Transverse colon (tissue), 4 donors: Measurements from ENCODE around the gene MYO5B. TPM values are rescaled to one million over a fixed set of nuclear protein-coding genes. Genes with fewer than 3 reads are reported as not detected.

ENCODE experiments used
- DNase-seq: peaks from one replicate; pipeline ENCODE4 v3.0.0-alpha.2; 2019
- H3K27ac ChIP-seq, 4 donors: fragments of 200-600 bp; sonication (generic); 2 replicates each; pipeline ENCODE4 v1.5.1; 2016 to 2018; ENCODE audit warnings: inconsistent platforms in 4 of 4
- H3K27me3 ChIP-seq: fragments of 200-600 bp; sonication (generic); 2 replicates; pipeline ENCODE4 v1.5.1; 2017; ENCODE audit warnings: inconsistent platforms
- H3K36me3 ChIP-seq, 4 donors: fragments of 200-600 bp; sonication (generic); 2 replicates each; pipeline ENCODE4 v1.5.1; 2017 to 2019; ENCODE audit warnings: inconsistent platforms in 4 of 4
- H3K4me1 ChIP-seq, 4 donors: fragments of 200-600 bp; sonication (generic); 2 replicates each; pipeline ENCODE4 v1.5.1; 2017 to 2020; ENCODE audit warnings: inconsistent platforms in 4 of 4
- H3K4me3 ChIP-seq, 4 donors: fragments of 200-600 bp; sonication (generic); 1 replicate in 1 of 4; 2 replicates in 3 of 4; pipeline versions ENCODE4 v1.5.1 to v1.6.1; 2017 to 2019; ENCODE audit warnings: inconsistent platforms in 4 of 4
- H3K9me3 ChIP-seq, 2 donors: fragments of 200-600 bp; sonication (generic); 2 replicates each; pipeline ENCODE4 v1.5.1; 2017 to 2019; ENCODE audit warnings: inconsistent platforms in 2 of 2
- EP300 ChIP-seq: sonication (generic); formaldehyde crosslinking; IDR thresholded peaks from one replicate; pipeline ENCODE4 v1.6.1; 2017; ENCODE audit warnings: antibody characterized with exemption, low read depth
- POLR2A ChIP-seq: fragments of 450-650 bp; IDR thresholded peaks from one replicate; pipeline ENCODE4 v1.6.1; 2016; ENCODE audit warnings: antibody characterized with exemption, mild to moderate bottlenecking, moderate library complexity
- POLR2AphosphoS5 ChIP-seq, 3 donors: sonication (generic); formaldehyde crosslinking; IDR thresholded peaks; one replicate each; pipeline ENCODE4 v1.6.1; 2016; ENCODE audit warnings: antibody characterized with exemption in 3 of 3
- WGBS, 2 donors: methylation state at CpG; one replicate each; pipeline ENCODE4 v1.1.5; 2018; ENCODE audit warnings: low coverage in 1 of 2; 5-methylcytosine and 5-hydroxymethylcytosine counted together
- in situ Hi-C, 4 donors: fragments of 200-750 bp; cut with MboI; loops; one replicate each; pipeline versions ENCODE4 v1.15.0 to v1.15.1; 2017; ENCODE audit warnings: low sequenced_read_pairs in 3 of 4, low pct_ligation_motif_present in 1 of 4, low pct_unique_long_range_greater_than_20kb in 1 of 4
- intact Hi-C: fragments of 100-400 bp; cut with DNase I; formaldehyde crosslinking; loops from one replicate; pipeline ENCODE4 v1.15.1; 2023; ENCODE audit warnings: low total_unique reads
- total RNA-seq, 4 donors: library from RNA; depleted of rRNA; stranded (reverse); fragments of >200 nt; gene quantifications; one replicate each; pipeline ENCODE4 v1.1.0, GENCODE V29; 2016
- TF ChIP-seq, protein P1 (sequence below), 5 experiments: fragments of 200-600 bp in 3 of 5; fragments of 450-650 bp in 2 of 5; sonication (generic) in 3 of 5; IDR thresholded peaks; 1 replicate in 2 of 5; 2 replicates in 3 of 5; pipeline ENCODE4 v1.5.1; 2016 to 2017; ENCODE audit warnings: antibody characterized with exemption in 5 of 5, inconsistent platforms in 3 of 5, mild to moderate bottlenecking in 2 of 5, moderate library complexity in 1 of 5

Gene MYO5B
- total RNA-seq, 4 donors from 2014 or later, result 96.7 to 144 (median 114) TPM

DNA sequence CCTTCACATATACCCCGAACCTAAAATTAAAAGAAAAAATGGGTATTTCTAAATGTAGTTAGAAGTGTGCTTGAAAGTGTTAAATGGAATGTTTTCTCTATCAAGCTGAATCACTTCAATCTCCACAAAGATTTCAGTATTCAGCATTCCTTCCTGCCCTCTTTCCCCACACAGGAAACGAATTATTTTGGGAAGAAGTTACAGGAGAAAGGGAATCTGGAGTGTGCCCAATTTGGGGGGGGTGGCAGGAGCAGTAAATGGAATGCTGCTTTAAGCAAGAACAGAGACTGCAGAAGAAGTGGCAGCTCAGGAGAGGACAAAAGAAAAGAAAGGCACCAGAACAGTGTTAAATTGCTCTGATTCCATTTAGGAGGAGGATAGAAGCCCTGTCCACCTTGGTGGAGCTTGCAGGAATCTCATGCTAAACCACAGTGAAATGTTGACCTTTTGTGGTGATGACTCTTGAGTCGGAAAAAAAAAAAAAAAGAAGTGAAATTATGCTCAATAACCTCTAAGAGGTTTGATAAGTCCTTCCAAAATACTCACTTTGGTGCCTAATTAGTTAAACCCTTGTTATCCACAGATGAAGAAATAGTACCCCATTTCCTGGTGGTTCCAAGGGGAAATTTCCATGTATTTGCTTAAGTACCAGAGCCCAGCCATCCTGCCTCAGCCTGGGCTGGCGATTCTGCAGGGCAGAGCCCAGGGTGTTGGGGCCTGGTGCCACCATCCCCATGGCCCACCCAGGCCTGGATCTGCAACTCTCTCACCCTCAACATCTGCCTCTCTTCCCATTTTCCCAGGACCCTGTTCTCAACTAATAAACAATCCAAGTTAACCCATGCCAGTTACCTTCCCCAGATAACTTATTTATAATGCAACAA, 56.5 kb downstream of the MYO5B start:
- Histone ChIP-seq H3K27me3 (no peaks in the 10 kb centered on the region), H3K27ac (no peak overlapping the region), H3K4me3 (no peak overlapping the region), H3K9me3 (no peaks in the 10 kb centered on the region), H3K36me3 (no peaks in the 10 kb centered on the region), H3K4me1 (peaks cover 0 to 6% (median under 1%) of the 10 kb centered on the region in 4 donors)
- TF ChIP-seq POLR2A (no peak), EP300 (no peak)
- TF ChIP-seq, protein P1, sequence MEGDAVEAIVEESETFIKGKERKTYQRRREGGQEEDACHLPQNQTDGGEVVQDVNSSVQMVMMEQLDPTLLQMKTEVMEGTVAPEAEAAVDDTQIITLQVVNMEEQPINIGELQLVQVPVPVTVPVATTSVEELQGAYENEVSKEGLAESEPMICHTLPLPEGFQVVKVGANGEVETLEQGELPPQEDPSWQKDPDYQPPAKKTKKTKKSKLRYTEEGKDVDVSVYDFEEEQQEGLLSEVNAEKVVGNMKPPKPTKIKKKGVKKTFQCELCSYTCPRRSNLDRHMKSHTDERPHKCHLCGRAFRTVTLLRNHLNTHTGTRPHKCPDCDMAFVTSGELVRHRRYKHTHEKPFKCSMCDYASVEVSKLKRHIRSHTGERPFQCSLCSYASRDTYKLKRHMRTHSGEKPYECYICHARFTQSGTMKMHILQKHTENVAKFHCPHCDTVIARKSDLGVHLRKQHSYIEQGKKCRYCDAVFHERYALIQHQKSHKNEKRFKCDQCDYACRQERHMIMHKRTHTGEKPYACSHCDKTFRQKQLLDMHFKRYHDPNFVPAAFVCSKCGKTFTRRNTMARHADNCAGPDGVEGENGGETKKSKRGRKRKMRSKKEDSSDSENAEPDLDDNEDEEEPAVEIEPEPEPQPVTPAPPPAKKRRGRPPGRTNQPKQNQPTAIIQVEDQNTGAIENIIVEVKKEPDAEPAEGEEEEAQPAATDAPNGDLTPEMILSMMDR (IDR thresholded peaks at IDR 0.05), result no peak
- no peak for DNase-seq
- intact Hi-C loops (no loop called here), in situ Hi-C loops (no loop called here)
- WGBS, 2 donors, result 60 to 63% methylated on average over 4 of the region's 4 CpGs

GRCh38 chr18:50135903-50136302, 59.0 kb downstream of the MYO5B start:
- no peak overlapping the region for H3K27ac ChIP-seq
- no peak for DNase-seq
- peaks cover 0 to 8% (median 0%) of the 10 kb centered on the region in 4 donors for H3K4me1 ChIP-seq
- H3K9me3 ChIP-seq, result no peaks in the 10 kb centered on the region
- no peaks in the 10 kb centered on the region for H3K27me3 ChIP-seq
- WGBS, 2 donors, result 78 to 92% methylated on average over 3 to 9 of the region's 9 CpGs
- in situ Hi-C loops (no loop called here), intact Hi-C loops (no loop called here)
- no peak overlapping the region for H3K4me3 ChIP-seq
- H3K36me3 ChIP-seq, result no peaks in the 10 kb centered on the region
- TF ChIP-seq POLR2AphosphoS5 (IDR thresholded peaks at IDR 0.05) (no peak), POLR2A (no peak), EP300 (no peak)
- TF ChIP-seq, protein P1 (IDR thresholded peaks at IDR 0.05), result no peak

- Histone ChIP-seq H3K9me3 (no peaks in the 10 kb centered on the region), H3K27me3 (no peaks in the 10 kb centered on the region), H3K27ac (no peak overlapping the region), H3K4me1 (peaks cover 0 to 31% (median 13%) of the 10 kb centered on the region in 4 donors), H3K36me3 (no peaks in the 10 kb centered on the region), H3K4me3 (no peak overlapping the region)
- intact Hi-C loops, result no loop called here
- no peak for DNase-seq
- in situ Hi-C loops, result no loop called here
- WGBS, 2 donors, result 72% methylated on average over 4 of the region's 4 CpGs; no CpG with 5 or more reads in 1 of the 2 donors
- TF ChIP-seq, protein P1 (IDR thresholded peaks at IDR 0.05), result no peak
- TF ChIP-seq POLR2A (no peak), EP300 (no peak), POLR2AphosphoS5 (IDR thresholded peaks at IDR 0.05) (no peak)
These were observed 61.4 kb downstream of the MYO5B start for GRCh38 chr18:50133526-50133925.

DNA sequence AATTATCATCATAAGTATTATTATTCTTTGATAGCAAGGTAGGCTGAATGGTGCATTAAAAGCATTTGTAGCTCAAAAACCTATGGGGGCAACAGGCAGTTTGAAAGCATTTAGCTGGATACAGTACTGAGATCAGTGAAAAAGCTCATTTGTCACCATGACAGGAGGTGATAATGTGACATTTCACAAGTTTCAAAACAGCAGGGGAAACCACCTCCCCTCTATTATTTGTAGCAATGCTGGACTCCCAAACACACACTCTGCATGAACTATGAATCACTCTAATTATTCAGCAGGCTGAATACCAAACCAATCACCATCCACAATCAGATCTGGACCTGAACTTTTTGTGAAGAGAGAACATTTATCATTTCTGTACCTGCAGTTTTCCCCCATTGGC, 63.4 kb downstream of the MYO5B start:
- no peaks in the 10 kb centered on the region for H3K27me3 ChIP-seq
- peaks cover 0 to 45% (median 17%) of the 10 kb centered on the region in 4 donors for H3K4me1 ChIP-seq
- no peaks in the 10 kb centered on the region for H3K36me3 ChIP-seq
- TF ChIP-seq, protein P1 (IDR thresholded peaks at IDR 0.05), result no peak
- TF ChIP-seq POLR2AphosphoS5 (IDR thresholded peaks at IDR 0.05) (no peak), POLR2A (no peak), EP300 (no peak)
- no peak overlapping the region for H3K4me3 ChIP-seq
- in situ Hi-C loops (no loop called here), intact Hi-C loops (no loop called here)
- no peaks in the 10 kb centered on the region for H3K9me3 ChIP-seq
- no peak overlapping the region for H3K27ac ChIP-seq
- no peak for DNase-seq
